ENCODE data around the gene PPP2R2C. TPM values are rescaled to one million over a fixed set of nuclear protein-coding genes. Genes with fewer than 3 reads are reported as not detected.

Gene PPP2R2C
- total RNA-seq, 2 experiments from 2014 or later, result not detected

DNA sequence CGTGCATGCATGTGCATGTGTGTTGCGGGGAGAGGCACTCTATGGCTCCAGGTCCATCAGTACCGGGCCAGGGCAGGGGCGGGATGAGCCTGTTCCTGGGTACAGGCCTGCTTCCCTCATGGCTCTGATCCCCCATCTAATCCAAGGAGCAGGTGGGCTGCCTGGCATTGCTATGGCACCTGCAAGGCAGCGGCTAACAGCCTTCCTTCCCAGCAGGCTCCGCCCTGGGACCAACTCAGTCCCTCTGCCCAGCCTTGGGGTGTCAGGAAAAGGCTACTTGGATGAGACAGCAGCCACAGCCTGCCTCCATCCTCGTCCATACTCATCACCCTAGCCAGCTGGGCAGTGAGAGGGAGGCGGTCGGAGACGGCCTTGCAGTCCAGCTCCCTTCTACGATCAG, 46.5 kb downstream of the PPP2R2C start:
- no peak overlapping the region for H3K27ac Mint-ChIP-seq

DNA sequence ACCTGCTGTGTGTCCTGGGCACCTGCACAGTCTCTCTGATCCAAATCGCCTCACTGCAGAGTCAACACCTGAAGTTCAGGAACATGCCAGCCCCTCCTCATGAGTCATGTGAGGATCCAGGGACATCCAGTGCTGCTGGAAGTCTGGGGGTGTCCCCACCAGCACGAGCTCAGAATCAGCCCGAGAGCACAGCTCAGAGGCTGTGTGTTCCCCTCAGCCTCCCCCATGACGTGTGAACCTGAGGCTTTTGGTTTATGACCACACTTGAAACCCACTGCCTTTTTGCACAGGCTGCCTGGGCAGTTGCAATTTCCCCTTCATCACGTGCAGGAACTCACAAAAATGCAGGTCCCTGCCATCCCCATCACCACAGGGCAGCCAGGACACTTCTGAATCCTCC, 47.1 kb downstream of the PPP2R2C start:
- Mint-ChIP-seq H3K36me3 (ENCODE audit: low read depth) (no peaks in the 10 kb centered on the region), H3K4me1 (no peaks in the 10 kb centered on the region), H3K4me3 (no peak overlapping the region), H3K27me3 (peaks cover 6% of the 10 kb centered on the region), H3K27ac (no peak overlapping the region), H3K9me3 (no peaks in the 10 kb centered on the region)
- ChIA-PET CTCF (no interaction called here), POLR2A (no interaction called here)
- no peak for DNase-seq

More for the DNA sequence above, 46.5 kb downstream of the PPP2R2C start:
- ChIA-PET CTCF (no interaction called here), POLR2A (no interaction called here)
- no peak for DNase-seq
- peaks cover 6% of the 10 kb centered on the region for H3K27me3 Mint-ChIP-seq
- no peaks in the 10 kb centered on the region for H3K36me3 Mint-ChIP-seq (ENCODE audit: low read depth)
- H3K4me3 Mint-ChIP-seq, result no peak overlapping the region
- no peaks in the 10 kb centered on the region for H3K4me1 Mint-ChIP-seq
- no peaks in the 10 kb centered on the region for H3K9me3 Mint-ChIP-seq

DNA sequence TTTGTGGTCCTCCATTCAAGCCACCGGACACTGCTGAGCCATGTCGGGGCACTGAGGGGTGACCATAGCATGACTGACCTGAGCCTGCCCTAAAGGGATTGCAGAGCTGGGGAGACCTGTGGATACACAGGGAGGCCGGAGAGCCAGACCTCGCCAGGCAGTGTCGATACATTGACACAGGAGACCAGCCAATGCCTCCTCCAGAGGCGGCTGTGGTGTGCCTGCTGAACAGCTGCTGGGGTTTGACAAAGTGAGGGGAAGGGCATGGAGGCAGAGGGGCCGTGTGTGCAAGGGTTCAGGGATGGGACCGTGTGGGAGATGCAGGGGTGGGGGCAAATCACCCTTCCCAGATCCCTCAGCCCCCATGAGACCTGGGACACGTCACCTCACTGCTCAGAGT, 48.0 kb downstream of the PPP2R2C start:
- H3K9me3 Mint-ChIP-seq, result no peaks in the 10 kb centered on the region
- POLR2A ChIA-PET, result no interaction called here
- no peaks in the 10 kb centered on the region for H3K4me1 Mint-ChIP-seq
- peaks cover 6% of the 10 kb centered on the region for H3K27me3 Mint-ChIP-seq
- CTCF ChIA-PET, result no interaction called here
- no peak for DNase-seq
- H3K36me3 Mint-ChIP-seq (ENCODE audit: low read depth), result no peaks in the 10 kb centered on the region
- no peak overlapping the region for H3K4me3 Mint-ChIP-seq
- no peak overlapping the region for H3K27ac Mint-ChIP-seq

DNA sequence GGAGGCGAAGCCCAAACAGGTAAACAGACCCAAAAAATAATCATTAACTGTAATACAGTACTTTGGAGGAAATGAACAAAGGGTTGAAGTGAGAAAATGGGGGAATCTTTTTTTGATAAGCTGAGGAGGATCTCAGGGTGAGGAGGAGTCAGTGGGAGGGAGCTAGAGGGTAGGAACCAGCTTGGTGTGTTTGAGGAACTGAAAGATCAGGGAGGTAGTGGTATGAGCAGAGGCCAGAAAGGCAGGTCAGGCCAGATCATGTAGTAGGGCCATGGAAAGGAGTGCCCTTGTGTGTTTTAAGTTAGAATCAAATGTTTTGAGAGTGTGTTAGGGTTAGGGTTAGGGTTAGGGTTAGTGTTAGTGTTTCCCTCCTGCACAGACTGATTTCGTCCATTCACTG, 48.8 kb downstream of the PPP2R2C start:
- Mint-ChIP-seq H3K4me1 (no peaks in the 10 kb centered on the region), H3K4me3 (no peak overlapping the region), H3K9me3 (no peaks in the 10 kb centered on the region), H3K27me3 (peaks cover 6% of the 10 kb centered on the region), H3K36me3 (ENCODE audit: low read depth) (no peaks in the 10 kb centered on the region), H3K27ac (no peak overlapping the region)
- DNase-seq, result no peak
- POLR2A ChIA-PET, result no interaction called here
- CTCF ChIA-PET, result no interaction called here

DNA sequence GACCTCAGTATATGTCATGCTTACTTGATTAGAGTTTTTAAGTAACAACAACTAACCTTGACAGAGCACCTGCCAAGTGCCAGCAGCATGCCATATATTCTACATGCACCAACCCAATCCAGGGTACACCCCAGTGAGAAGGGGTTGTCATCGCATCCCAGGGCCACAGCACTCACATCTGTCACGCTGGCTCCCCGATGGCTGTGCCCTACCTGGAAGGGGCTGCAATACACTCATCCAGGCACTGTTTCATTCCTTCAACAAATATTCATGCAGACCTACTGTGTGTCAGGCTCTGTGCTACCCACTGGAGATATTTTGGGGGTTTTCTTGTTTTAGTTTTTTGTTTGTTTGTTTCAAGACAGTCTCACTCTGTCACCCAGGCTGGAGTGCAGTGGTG, 49.5 kb downstream of the PPP2R2C start:
- Mint-ChIP-seq H3K27me3 (peaks cover 6% of the 10 kb centered on the region), H3K27ac (no peak overlapping the region), H3K9me3 (no peaks in the 10 kb centered on the region), H3K36me3 (ENCODE audit: low read depth) (no peaks in the 10 kb centered on the region), H3K4me3 (no peak overlapping the region), H3K4me1 (no peaks in the 10 kb centered on the region)
- CTCF ChIA-PET, result no interaction called here
- no peak for DNase-seq
- POLR2A ChIA-PET, result no interaction called here

DNA sequence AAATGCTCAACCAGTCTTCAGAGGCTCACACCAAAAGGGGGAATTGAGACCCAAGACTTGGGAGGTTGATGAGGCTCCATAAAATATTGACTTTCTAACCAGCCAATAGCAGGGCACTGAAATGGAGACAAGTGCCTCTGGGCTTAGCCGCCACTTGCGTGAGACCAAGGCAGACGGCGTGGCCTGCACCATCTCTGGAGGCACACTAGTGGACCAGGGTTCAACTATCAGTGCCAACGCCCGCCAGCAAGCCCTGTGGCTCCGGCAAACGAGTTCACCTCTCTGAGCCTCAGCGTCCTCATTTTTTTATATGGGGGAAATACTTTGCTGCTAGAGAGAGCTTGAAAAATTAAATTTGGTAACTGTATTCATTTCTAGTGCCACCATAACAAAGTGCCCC, 50.3 kb downstream of the PPP2R2C start:
- Mint-ChIP-seq H3K27me3 (peaks cover 6% of the 10 kb centered on the region), H3K4me1 (no peaks in the 10 kb centered on the region), H3K36me3 (ENCODE audit: low read depth) (no peaks in the 10 kb centered on the region), H3K9me3 (no peaks in the 10 kb centered on the region), H3K27ac (no peak overlapping the region), H3K4me3 (no peak overlapping the region)
- CTCF ChIA-PET, result no interaction called here
- POLR2A ChIA-PET, result no interaction called here
- no peak for DNase-seq

DNA sequence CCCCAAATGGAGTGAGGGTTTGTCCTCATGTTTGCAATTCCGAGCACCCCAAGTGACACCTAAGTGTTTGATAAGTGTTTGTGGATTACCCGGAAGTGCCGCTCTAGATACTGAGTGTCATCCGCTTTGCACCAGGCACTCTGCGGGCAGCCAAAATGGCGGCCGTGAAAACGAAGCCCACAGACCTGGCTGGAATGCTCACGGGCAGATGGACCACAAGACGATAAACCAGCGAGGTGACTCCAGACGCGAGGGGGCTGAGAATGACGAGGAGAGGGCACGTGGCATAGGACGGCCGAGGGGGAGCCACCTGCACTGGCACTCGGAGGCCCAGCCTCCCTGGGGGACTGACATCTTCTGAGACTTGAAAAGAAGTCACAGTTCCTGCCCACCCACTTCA, 51.0 kb downstream of the PPP2R2C start:
- H3K27ac Mint-ChIP-seq, result no peak overlapping the region
- DNase-seq, result no peak
- H3K4me1 Mint-ChIP-seq, result no peaks in the 10 kb centered on the region
- H3K4me3 Mint-ChIP-seq, result no peak overlapping the region
- H3K9me3 Mint-ChIP-seq, result no peaks in the 10 kb centered on the region
- peaks cover 6% of the 10 kb centered on the region for H3K27me3 Mint-ChIP-seq
- no peaks in the 10 kb centered on the region for H3K36me3 Mint-ChIP-seq (ENCODE audit: low read depth)
- ChIA-PET CTCF (no interaction called here), POLR2A (no interaction called here)

DNA sequence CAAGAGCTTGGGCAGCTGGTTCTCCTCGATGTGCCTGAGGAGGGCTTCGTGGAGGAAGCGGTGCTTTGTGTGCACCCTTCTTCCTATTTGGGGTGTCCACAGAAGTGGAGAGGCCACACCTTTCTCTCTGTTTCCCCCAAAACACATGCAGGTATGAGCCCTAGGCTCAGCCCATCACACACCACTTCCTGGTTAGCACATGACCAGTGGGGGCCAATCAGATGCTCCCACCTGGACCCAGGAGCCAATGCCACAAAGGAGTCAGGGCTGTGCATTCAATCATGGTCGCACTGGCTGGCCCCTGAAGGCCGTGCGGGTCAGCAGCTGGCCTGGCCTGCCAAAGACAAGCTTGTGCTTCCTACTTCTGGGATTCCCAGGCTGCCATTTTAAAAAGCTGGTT, 51.4 kb downstream of the PPP2R2C start:
- DNase-seq, result no peak
- Mint-ChIP-seq H3K27me3 (peaks cover 8% of the 10 kb centered on the region), H3K9me3 (no peaks in the 10 kb centered on the region), H3K36me3 (ENCODE audit: low read depth) (no peaks in the 10 kb centered on the region), H3K4me3 (no peak overlapping the region), H3K4me1 (no peaks in the 10 kb centered on the region), H3K27ac (no peak overlapping the region)
- CTCF ChIA-PET, result no interaction called here
- POLR2A ChIA-PET, result no interaction called here

DNA sequence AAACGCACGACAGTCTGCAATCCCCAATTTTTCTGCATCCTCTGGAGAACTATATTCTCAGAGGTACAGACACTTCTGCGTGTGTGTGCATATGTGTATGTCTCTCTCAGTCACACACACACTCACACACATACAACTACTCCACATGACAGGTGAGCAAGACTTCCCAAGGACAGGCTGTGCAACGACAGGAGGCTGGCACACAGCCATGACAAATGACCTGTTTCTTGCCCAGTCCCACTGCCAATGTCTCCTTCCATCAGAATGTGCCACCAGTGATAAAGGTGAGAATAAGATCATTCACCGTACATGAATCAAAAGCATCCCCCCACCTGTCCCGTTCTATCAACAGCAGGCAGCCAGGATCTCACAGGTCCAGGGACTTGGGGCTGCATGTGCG, 52.4 kb downstream of the PPP2R2C start:
- Mint-ChIP-seq H3K36me3 (ENCODE audit: low read depth) (no peaks in the 10 kb centered on the region), H3K4me3 (no peak overlapping the region), H3K4me1 (no peaks in the 10 kb centered on the region), H3K27me3 (peaks cover 8% of the 10 kb centered on the region), H3K9me3 (no peaks in the 10 kb centered on the region), H3K27ac (no peak overlapping the region)
- no peak for DNase-seq
- ChIA-PET POLR2A (no interaction called here), CTCF (no interaction called here)

DNA sequence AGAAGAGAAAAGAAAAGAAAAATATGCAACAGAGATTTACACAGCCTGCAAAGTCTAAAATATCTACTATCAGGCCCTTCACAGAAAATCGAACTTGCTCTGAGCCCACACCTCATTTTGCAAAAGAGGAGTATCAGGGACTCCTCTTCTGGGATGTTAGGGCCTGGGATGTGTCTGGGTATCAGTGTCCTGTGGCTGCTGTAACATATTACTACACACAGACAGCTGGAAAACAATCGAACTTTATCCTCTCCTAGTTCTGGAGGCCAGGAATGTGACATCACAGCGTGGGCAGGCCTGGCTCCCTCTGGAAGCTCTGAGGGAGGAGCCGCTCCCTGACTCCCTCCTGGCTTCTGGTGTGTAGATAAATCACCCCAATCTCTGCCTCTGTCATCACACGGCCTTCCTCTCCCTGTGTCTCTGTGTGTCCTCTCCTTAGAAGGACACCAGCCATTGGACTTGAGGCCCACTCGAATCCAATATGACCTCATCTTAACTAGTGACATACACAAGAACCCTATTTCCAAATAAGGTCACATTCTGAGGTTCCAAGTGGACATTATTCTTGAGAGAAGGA, 52.9 kb downstream of the PPP2R2C start:
- Mint-ChIP-seq H3K27ac (no peak overlapping the region), H3K9me3 (no peaks in the 10 kb centered on the region), H3K36me3 (ENCODE audit: low read depth) (no peaks in the 10 kb centered on the region), H3K27me3 (peaks cover 8% of the 10 kb centered on the region), H3K4me3 (no peak overlapping the region), H3K4me1 (no peaks in the 10 kb centered on the region)
- CTCF ChIA-PET, result no interaction called here
- DNase-seq, result no peak
- POLR2A ChIA-PET, result no interaction called here

DNA sequence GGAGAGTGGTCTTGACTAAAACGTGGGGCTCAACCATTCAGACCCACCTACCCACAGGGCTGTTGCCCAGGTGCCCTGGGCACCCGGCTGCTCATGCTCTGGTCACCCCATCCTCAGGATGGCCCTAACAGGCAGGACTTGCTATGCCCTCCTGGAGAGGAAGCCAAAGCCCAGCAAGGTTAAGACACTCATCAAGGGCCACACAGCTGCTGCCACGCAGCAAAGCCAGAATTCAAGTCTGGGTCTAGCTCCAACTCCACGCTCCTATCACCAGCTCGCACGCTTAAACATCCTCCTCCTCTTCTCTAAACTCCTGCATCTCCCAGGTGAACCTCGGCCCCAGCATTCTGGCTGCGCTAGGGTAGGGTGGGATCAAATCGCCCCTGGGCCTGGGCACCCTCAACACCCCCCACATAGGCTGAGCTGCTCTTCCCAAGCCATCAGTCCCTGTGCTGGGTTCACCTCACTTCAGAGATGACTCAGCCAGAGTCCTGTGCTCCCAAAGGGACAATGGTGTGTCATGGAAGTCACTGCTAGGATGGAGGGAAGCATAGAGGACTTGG, 54.1 kb downstream of the PPP2R2C start:
- POLR2A ChIA-PET, result no interaction called here
- no peak overlapping the region for H3K4me3 Mint-ChIP-seq
- DNase-seq, result no peak
- H3K4me1 Mint-ChIP-seq, result no peaks in the 10 kb centered on the region
- no peak overlapping the region for H3K27ac Mint-ChIP-seq
- peaks cover 4% of the 10 kb centered on the region for H3K27me3 Mint-ChIP-seq
- no peaks in the 10 kb centered on the region for H3K9me3 Mint-ChIP-seq
- CTCF ChIA-PET, result no interaction called here
- H3K36me3 Mint-ChIP-seq (ENCODE audit: low read depth), result no peaks in the 10 kb centered on the region

DNA sequence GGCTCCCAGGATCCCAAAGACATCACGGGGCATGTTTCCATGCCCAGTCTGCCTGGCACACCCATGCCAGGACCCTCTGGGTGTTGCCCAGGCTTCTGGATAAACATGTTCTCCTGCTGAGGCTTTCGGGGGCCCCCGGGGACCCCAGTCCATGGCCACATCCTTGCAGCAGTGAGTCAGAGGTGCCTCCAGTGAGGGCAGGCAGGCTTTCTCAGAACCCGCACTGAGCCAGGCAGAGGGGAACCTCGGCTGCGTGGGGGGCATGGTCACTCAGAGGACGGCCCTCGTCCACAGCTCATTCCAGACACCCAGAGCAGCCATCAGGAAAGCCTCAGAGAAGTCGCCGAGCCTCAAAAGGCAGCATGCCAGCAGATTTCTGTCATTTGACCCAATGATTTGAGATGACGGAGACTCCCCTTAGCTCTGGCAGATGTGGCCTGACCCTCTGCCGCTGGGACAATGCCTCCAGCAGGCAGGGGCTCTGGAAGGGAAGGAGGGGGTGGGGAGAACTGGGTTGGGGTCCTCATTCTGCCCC, 54.8 kb downstream of the PPP2R2C start:
- ChIA-PET POLR2A (no interaction called here), CTCF (no interaction called here)
- DNase-seq, result no peak
- H3K4me3 Mint-ChIP-seq, result no peak overlapping the region
- H3K36me3 Mint-ChIP-seq (ENCODE audit: low read depth), result no peaks in the 10 kb centered on the region
- H3K9me3 Mint-ChIP-seq, result peaks cover 2% of the 10 kb centered on the region
- no peaks in the 10 kb centered on the region for H3K4me1 Mint-ChIP-seq
- H3K27ac Mint-ChIP-seq, result no peak overlapping the region
- H3K27me3 Mint-ChIP-seq, result peaks cover 4% of the 10 kb centered on the region

DNA sequence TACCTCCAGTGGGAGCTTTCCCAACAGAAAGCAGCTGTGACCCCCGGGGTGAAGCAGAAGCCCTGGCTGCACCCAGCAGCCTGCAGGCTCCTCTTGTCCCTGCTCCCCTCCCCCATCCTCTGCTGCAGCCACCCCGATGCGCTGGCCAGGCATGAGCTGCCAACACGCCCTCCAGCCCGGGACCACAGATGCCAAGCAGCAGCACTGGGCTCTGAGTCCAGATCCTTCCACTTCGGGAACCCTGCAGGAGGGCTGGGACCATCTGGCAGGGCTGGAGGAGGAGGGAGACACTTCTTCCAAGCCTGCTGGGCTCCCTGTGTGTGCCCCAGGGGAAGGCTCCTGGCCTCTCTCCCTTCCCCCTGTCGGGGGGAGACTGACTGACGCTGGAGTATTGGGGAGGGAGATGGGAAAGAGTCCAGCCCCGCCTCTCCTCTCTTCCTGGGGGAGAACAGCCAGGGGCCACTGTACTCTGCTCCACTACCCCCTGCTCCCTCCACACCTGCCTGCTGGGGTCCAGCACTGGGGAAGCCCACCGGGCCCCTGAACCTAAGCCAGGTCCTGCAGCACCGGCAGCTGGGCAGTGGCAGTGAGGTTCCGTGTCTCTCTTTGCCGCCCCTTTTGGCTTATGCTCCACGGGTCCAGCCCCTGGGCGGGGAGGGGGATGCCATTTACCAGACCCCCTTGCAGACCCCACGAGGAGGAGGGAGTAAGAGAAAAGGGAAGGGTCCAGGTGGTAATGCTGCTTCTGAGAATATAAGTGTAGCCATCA, 55.7 kb downstream of the PPP2R2C start:
- H3K27ac Mint-ChIP-seq, result no peak overlapping the region
- ChIA-PET POLR2A (no interaction called here), CTCF (no interaction called here)
- H3K27me3 Mint-ChIP-seq, result peaks cover 4% of the 10 kb centered on the region
- no peaks in the 10 kb centered on the region for H3K4me1 Mint-ChIP-seq
- peaks cover 2% of the 10 kb centered on the region for H3K9me3 Mint-ChIP-seq
- H3K36me3 Mint-ChIP-seq (ENCODE audit: low read depth), result no peaks in the 10 kb centered on the region
- no peak for DNase-seq
- no peak overlapping the region for H3K4me3 Mint-ChIP-seq

Measured in activated CD4-positive, alpha-beta memory T cell treated with anti-CD3 and anti-CD28 coated beads, Interleukin-2, amount 10 ng/mL, durations not matched to agents 7 days and 5 days (primary cell).